Activated CD4-positive, alpha-beta T cell treated with anti-CD3 and anti-CD28 coated beads, Interleukin-2, amount 10 ng/mL, durations not matched to agents 24 days and 14 days (primary cell): Measurements from ENCODE around the gene PPFIBP1. TPM values are rescaled to one million over a fixed set of nuclear protein-coding genes. Genes with fewer than 3 reads are reported as not detected.
"Not testable (repeated sequence)": the region's sequence is repeated elsewhere in the genome, so short reads cannot be mapped to it uniquely, and the experiment has no call there.

Experiments used
- DNase-seq: peaks from one replicate; pipeline ENCODE4 v3.0.0; 2022
- H3K27ac Mint-ChIP-seq: one replicate; pipeline ENCODE4 v1.8.0; 2022; ENCODE audit warnings: mild to moderate bottlenecking, mixed read lengths
- H3K27me3 Mint-ChIP-seq: one replicate; pipeline ENCODE4 v1.8.0; 2022; ENCODE audit warnings: mixed read lengths
- H3K36me3 Mint-ChIP-seq: one replicate; pipeline ENCODE4 v1.8.0; 2022; ENCODE audit warnings: low read depth, mild to moderate bottlenecking, mixed read lengths
- H3K4me1 Mint-ChIP-seq: one replicate; pipeline ENCODE4 v1.8.0; 2021; ENCODE audit warnings: mixed read lengths
- H3K4me3 Mint-ChIP-seq: one replicate; pipeline ENCODE4 v1.8.0; 2022; ENCODE audit warnings: mild to moderate bottlenecking, moderate library complexity, mixed read lengths
- H3K9me3 Mint-ChIP-seq: one replicate; pipeline ENCODE4 v1.8.0; 2021; ENCODE audit warnings: mixed read lengths
- intact Hi-C: fragments of 100-400 bp; cut with micrococcal nuclease; formaldehyde crosslinking; loops from one replicate; pipeline ENCODE4 v1.15.1; 2023
- total RNA-seq: library from RNA; stranded (reverse); gene quantifications from 2 replicates; pipeline ENCODE4 v1.2.3, GENCODE V29; 2022

PPFIBP1 gene
- total RNA-seq, 1 donor from 2014 or later, result 29.0 TPM

GRCh38 chr12:27734321-27734720, 210.3 kb downstream of the PPFIBP1 start:
- not testable (repeated sequence) for H3K9me3 Mint-ChIP-seq, DNase-seq, H3K4me1 Mint-ChIP-seq, H3K27ac Mint-ChIP-seq, H3K27me3 Mint-ChIP-seq, H3K4me3 Mint-ChIP-seq
- H3K36me3 Mint-ChIP-seq, result peaks cover 35% of the 10 kb centered on the region
- intact Hi-C loops, result loop anchor here (5.0 kb wide), 2 partner anchors 43 to 1138 kb away; no protein-coding TSS in a partner anchor

GRCh38 chr12:27743601-27744000, 219.6 kb downstream of the PPFIBP1 start:
- H3K4me1 Mint-ChIP-seq, result peaks cover 9% of the 10 kb centered on the region
- H3K27me3 Mint-ChIP-seq, result no peaks in the 10 kb centered on the region
- intact Hi-C loops, result no loop called here
- no peak for DNase-seq
- H3K36me3 Mint-ChIP-seq, result peaks cover 44% of the 10 kb centered on the region
- no peak overlapping the region for H3K27ac Mint-ChIP-seq
- H3K9me3 Mint-ChIP-seq, result no peaks in the 10 kb centered on the region
- H3K4me3 Mint-ChIP-seq, result no peak overlapping the region

Other genes starting within 250 kb of the PPFIBP1 start
- gene BMAL2, start 191.4 kb upstream of the PPFIBP1 start, total RNA-seq, result 55.9 and 58.8 TPM in 2 replicates
- gene SMCO2, start 77.5 kb upstream of the PPFIBP1 start, total RNA-seq, result 1.1 and 1.4 TPM in 2 replicates
- gene REP15, start 172.2 kb downstream of the PPFIBP1 start, total RNA-seq, result 0.69 and 0.77 TPM in 2 replicates
- 57.7 and 58.1 TPM in 2 replicates for gene MRPS35, start 186.6 kb downstream of the PPFIBP1 start, total RNA-seq